Neural cell (in vitro differentiated cells): ENCODE measurements around the gene LRP8.

Source experiments
- EP300 ChIP-seq: fragments of 450-650 bp; conservative IDR thresholded peaks from 2 replicates; pipeline ENCODE4 v1.6.1; 2014; ENCODE audit warnings: antibody characterized with exemption, mild to moderate bottlenecking, moderate library complexity; ENCODE audit not compliant: poor library complexity, severe bottlenecking
- EZH2 ChIP-seq: fragments of 200-600, 300-800 bp; shearing (Covaris generic), sonication (generic); IDR thresholded peaks from 2 replicates; pipeline ENCODE4 v1.6.1; 2014; ENCODE audit warnings: antibody characterized with exemption, low read length, borderline replicate concordance, mild to moderate bottlenecking; ENCODE audit not compliant: insufficient read depth, poor library complexity, severe bottlenecking
- MXI1 ChIP-seq: fragments of 450-650 bp; conservative IDR thresholded peaks from 2 replicates; pipeline ENCODE4 v1.6.1; 2014; ENCODE audit warnings: antibody characterized with exemption, mild to moderate bottlenecking; ENCODE audit not compliant: poor library complexity, severe bottlenecking
- POLR2AphosphoS5 ChIP-seq: IDR thresholded peaks from 2 replicates; pipeline ENCODE4 v1.6.1; 2012
- RAD21 ChIP-seq: fragments of 450-650 bp; conservative IDR thresholded peaks from 2 replicates; pipeline ENCODE4 v1.6.1; 2014; ENCODE audit warnings: antibody characterized with exemption, mild to moderate bottlenecking, moderate library complexity
- SMC3 ChIP-seq: fragments of 450-650 bp; conservative IDR thresholded peaks from 2 replicates; pipeline ENCODE4 v1.6.1; 2014; ENCODE audit warnings: antibody characterized with exemption, mild to moderate bottlenecking, moderate library complexity; ENCODE audit not compliant: poor library complexity
- TAF1 ChIP-seq: IDR thresholded peaks from 2 replicates; pipeline ENCODE4 v1.6.1; 2012; ENCODE audit warnings: low read depth
- TF ChIP-seq, protein P1 (sequence below): fragments of 450-650 bp; IDR thresholded peaks from 2 replicates; pipeline ENCODE4 v1.5.1; 2014; ENCODE audit warnings: antibody characterized with exemption, mild to moderate bottlenecking, moderate library complexity; ENCODE audit not compliant: poor library complexity, severe bottlenecking
- TF ChIP-seq, protein P2 (sequence below): IDR thresholded peaks from 2 replicates; pipeline ENCODE4 v1.6.1; 2012; ENCODE audit warnings: borderline replicate concordance

DNA sequence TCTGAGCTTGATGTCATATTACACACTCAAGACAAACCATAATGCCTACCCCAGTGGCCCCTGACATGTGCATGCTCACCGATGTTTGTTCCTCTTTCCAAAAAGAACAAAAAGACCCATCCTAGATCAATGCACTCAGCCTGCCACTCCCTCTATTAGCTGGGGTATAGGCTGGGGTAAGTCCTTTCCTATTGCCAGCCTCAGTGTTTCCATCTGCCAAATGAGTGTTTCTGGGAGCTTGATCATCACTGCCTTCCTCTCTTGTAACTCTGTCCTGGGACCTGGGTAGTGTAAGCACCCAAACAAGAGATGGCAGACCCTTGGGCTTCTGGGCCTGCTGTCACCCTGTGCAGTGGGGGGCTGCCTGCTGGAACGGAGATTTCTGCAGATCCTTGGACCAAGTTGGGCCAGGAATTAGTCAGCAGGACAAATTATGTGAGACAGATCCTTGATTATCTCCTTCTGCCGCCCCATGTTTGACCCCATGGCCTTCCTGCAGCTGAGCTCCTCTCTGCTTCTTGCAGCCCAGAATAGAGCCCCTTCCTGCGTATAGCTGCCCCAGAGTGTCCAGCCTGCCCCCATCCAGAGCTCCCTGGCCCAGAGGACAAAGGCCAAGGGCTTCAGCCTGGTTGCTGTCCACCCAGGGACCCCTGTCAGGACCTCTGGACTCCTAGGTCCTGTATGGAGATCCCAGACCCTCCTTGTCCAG is 31.5 kb upstream of the LRP8 start:
- TF ChIP-seq EP300 (no peak), RAD21 (no peak), POLR2AphosphoS5 (no peak), EZH2 (no peak), TAF1 (no peak), MXI1 (no peak), SMC3 (no peak)
- TF ChIP-seq, protein P1, sequence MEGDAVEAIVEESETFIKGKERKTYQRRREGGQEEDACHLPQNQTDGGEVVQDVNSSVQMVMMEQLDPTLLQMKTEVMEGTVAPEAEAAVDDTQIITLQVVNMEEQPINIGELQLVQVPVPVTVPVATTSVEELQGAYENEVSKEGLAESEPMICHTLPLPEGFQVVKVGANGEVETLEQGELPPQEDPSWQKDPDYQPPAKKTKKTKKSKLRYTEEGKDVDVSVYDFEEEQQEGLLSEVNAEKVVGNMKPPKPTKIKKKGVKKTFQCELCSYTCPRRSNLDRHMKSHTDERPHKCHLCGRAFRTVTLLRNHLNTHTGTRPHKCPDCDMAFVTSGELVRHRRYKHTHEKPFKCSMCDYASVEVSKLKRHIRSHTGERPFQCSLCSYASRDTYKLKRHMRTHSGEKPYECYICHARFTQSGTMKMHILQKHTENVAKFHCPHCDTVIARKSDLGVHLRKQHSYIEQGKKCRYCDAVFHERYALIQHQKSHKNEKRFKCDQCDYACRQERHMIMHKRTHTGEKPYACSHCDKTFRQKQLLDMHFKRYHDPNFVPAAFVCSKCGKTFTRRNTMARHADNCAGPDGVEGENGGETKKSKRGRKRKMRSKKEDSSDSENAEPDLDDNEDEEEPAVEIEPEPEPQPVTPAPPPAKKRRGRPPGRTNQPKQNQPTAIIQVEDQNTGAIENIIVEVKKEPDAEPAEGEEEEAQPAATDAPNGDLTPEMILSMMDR = no peak
- TF ChIP-seq, protein P2, sequence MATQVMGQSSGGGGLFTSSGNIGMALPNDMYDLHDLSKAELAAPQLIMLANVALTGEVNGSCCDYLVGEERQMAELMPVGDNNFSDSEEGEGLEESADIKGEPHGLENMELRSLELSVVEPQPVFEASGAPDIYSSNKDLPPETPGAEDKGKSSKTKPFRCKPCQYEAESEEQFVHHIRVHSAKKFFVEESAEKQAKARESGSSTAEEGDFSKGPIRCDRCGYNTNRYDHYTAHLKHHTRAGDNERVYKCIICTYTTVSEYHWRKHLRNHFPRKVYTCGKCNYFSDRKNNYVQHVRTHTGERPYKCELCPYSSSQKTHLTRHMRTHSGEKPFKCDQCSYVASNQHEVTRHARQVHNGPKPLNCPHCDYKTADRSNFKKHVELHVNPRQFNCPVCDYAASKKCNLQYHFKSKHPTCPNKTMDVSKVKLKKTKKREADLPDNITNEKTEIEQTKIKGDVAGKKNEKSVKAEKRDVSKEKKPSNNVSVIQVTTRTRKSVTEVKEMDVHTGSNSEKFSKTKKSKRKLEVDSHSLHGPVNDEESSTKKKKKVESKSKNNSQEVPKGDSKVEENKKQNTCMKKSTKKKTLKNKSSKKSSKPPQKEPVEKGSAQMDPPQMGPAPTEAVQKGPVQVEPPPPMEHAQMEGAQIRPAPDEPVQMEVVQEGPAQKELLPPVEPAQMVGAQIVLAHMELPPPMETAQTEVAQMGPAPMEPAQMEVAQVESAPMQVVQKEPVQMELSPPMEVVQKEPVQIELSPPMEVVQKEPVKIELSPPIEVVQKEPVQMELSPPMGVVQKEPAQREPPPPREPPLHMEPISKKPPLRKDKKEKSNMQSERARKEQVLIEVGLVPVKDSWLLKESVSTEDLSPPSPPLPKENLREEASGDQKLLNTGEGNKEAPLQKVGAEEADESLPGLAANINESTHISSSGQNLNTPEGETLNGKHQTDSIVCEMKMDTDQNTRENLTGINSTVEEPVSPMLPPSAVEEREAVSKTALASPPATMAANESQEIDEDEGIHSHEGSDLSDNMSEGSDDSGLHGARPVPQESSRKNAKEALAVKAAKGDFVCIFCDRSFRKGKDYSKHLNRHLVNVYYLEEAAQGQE = no peak
